Endothelial cell of umbilical vein (primary cell): Measurements from ENCODE around the gene ZNRF3. TPM values are rescaled to one million over a fixed set of nuclear protein-coding genes. Genes with fewer than 3 reads are reported as not detected.

ENCODE experiments used
- BruUV-seq: library from RNA; stranded (reverse); fragments of 400-500 nt; replicated peaks from 2 replicates; lab custom pipeline; 2021; lab: Mats Ljungman, UMichigan
- CTCF ChIA-PET: fragments of 300-600, 350-600 bp; sonication (Branson Sonifier 250); formaldehyde crosslinking; loops from one replicate; lab custom pipeline; 2021; ENCODE audit warnings: antibody characterized with exemption, inconsistent platforms; lab: Charles Lee
- POLR2A ChIA-PET: fragments of 300-600, 350-600 bp; sonication (Branson Sonifier 250); formaldehyde crosslinking; loops from one replicate; lab custom pipeline; 2021; ENCODE audit warnings: antibody characterized with exemption, inconsistent platforms; lab: Charles Lee
- DNase-seq: peaks from one replicate; pipeline ENCODE4 v3.0.0-alpha.2; 2011; ENCODE audit warnings: low read depth, low spot score
- FAIRE-seq: peaks from 2 replicates; lab custom pipeline; 2011; peaks lifted over from hg19 to GRCh38; lab: Jason Lieb, UNC
- H2AFZ ChIP-seq: 2 replicates; pipeline ENCODE4 v1.6.0; 2012; ENCODE audit warnings: low read depth, low read length, control low read depth, inconsistent platforms
- H3K27ac ChIP-seq: 2 replicates; pipeline ENCODE4 v1.5.1; 2011; ENCODE audit warnings: low read depth, mild to moderate bottlenecking, control low read depth, low read length, moderate library complexity; ENCODE audit not compliant: insufficient read depth
- H3K27me3 ChIP-seq, 2 experiments: 2 replicates each; pipeline versions ENCODE4 v1.6.0 to v1.6.1; 2011; ENCODE audit warnings: low read length in 2 of 2, mixed read lengths in 1 of 2; ENCODE audit not compliant: control insufficient read depth in 2 of 2, insufficient read depth in 2 of 2
- H3K36me3 ChIP-seq, 2 experiments: 2 replicates in 1 of 2; 3 replicates in 1 of 2; pipeline ENCODE4 v1.5.1; 2011; ENCODE audit warnings: low read length in 2 of 2, mild to moderate bottlenecking in 1 of 2, moderate library complexity in 1 of 2; ENCODE audit not compliant: control insufficient read depth in 2 of 2, insufficient read depth in 2 of 2; ENCODE audit errors: extremely low read depth in 1 of 2
- H3K4me1 ChIP-seq: 3 replicates; pipeline ENCODE4 v1.5.1; 2011; ENCODE audit warnings: mild to moderate bottlenecking, low read length; ENCODE audit not compliant: control insufficient read depth, insufficient read depth; ENCODE audit errors: extremely low read depth
- H3K4me2 ChIP-seq: 2 replicates; pipeline ENCODE4 v1.6.1; 2011; ENCODE audit warnings: low read length, control low read depth, mixed read lengths; ENCODE audit not compliant: insufficient read depth
- H3K4me3 ChIP-seq, 3 experiments: fragments of 200-600 bp in 1 of 3; sonication (generic), shearing (Covaris generic) in 1 of 3; replicated peaks in 1 of 3; 2 replicates each; pipeline ENCODE4 v1.5.1; 2011 to 2016; ENCODE audit warnings: control low read depth in 3 of 3, low read length in 3 of 3, mild to moderate bottlenecking in 2 of 3, inconsistent platforms in 1 of 3, low read depth in 1 of 3, moderate library complexity in 1 of 3; ENCODE audit not compliant: insufficient read depth in 1 of 3
- H3K79me2 ChIP-seq: 2 replicates; pipeline ENCODE4 v1.6.0; 2012; ENCODE audit warnings: low read length, inconsistent platforms; ENCODE audit not compliant: control insufficient read depth, insufficient read depth
- H3K9ac ChIP-seq: replicated peaks from 2 replicates; pipeline ENCODE3; 2011; ENCODE audit warnings: low read length, control low read depth; ENCODE audit not compliant: insufficient read depth; ENCODE audit errors: extremely low read depth
- H3K9me1 ChIP-seq: replicated peaks from 3 replicates; pipeline ENCODE4 v1.6.0; 2011; ENCODE audit warnings: mild to moderate bottlenecking, low read length; ENCODE audit not compliant: control insufficient read depth, insufficient read depth; ENCODE audit errors: extremely low read depth
- H3K9me3 ChIP-seq: replicated peaks from 2 replicates; pipeline ENCODE4 v1.5.1; 2012; ENCODE audit warnings: low read length, inconsistent platforms; ENCODE audit not compliant: control insufficient read depth, insufficient read depth
- H4K20me1 ChIP-seq: replicated peaks from 2 replicates; pipeline ENCODE3; 2011; ENCODE audit warnings: mild to moderate bottlenecking, low read length; ENCODE audit not compliant: control insufficient read depth, insufficient read depth; ENCODE audit errors: extremely low read depth
- EZH2 ChIP-seq: IDR thresholded peaks from 2 replicates; pipeline ENCODE4 v1.6.1; 2012; ENCODE audit warnings: borderline replicate concordance, low read depth, mild to moderate bottlenecking, moderate library complexity, low read length, inconsistent platforms; ENCODE audit not compliant: severe bottlenecking
- JUN ChIP-seq: IDR thresholded peaks from 2 replicates; pipeline ENCODE4 v1.6.1; 2011; ENCODE audit warnings: borderline replicate concordance, low read depth; ENCODE audit not compliant: insufficient read length, insufficient read depth
- MYC ChIP-seq: IDR thresholded peaks from one replicate; pipeline ENCODE4 v1.6.1; 2011; ENCODE audit warnings: mild to moderate bottlenecking, low read depth, low read length
- POLR2A ChIP-seq: IDR thresholded peaks from 2 replicates; pipeline ENCODE4 v1.6.1; 2012; ENCODE audit warnings: low read depth, mild to moderate bottlenecking, control low read depth, low read length
- POLR2AphosphoS5 ChIP-seq: IDR thresholded peaks from 2 replicates; pipeline ENCODE4 v1.6.1; 2012; ENCODE audit warnings: low read depth, mild to moderate bottlenecking, control low read depth, low read length, moderate library complexity; ENCODE audit not compliant: insufficient read depth
- dilution Hi-C: fragments of 300-500 bp; cut with MboI; formaldehyde crosslinking; loops from one replicate; pipeline ENCODE4 v1.15.0; 2019; ENCODE audit warnings: low sequenced_read_pairs; ENCODE audit not compliant: extremely low pct_ligation_motif_present
- intact Hi-C: fragments of 100-400 bp; cut with micrococcal nuclease; formaldehyde crosslinking; loops from one replicate; pipeline ENCODE4 v1.10.0; 2022
- polyA plus RNA-seq, 4 experiments: library from polyadenylated mRNA; depleted of rRNA in 3 of 4; stranded (reverse) in 3 of 4; unstranded in 1 of 4; fragments of >200 nt; gene quantifications; 2 replicates each; pipeline versions ENCODE4 v1.2.1 to v1.2.3, GENCODE V29; 2011 to 2012; ENCODE audit warnings: missing spikeins in 1 of 4
- total RNA-seq: library from RNA; stranded (reverse); gene quantifications from 2 replicates; pipeline ENCODE4 v1.2.3, GENCODE V29; 2021
- TF ChIP-seq, protein P1 (sequence below), 2 donors: IDR thresholded peaks; 1 replicate in 1 of 2; 2 replicates in 1 of 2; pipeline ENCODE4 v1.5.1; 2011; ENCODE audit warnings: low read length in 2 of 2, mild to moderate bottlenecking in 2 of 2, moderate library complexity in 2 of 2, control low read depth in 1 of 2, inconsistent platforms in 1 of 2, low read depth in 1 of 2; ENCODE audit not compliant: insufficient read depth in 1 of 2; ENCODE audit errors: extremely low read depth in 1 of 2

The ZNRF3 gene
- total and polyA plus RNA-seq, 2 donors (not counting 3 experiments of a cell fraction or from before 2014, with no cell fraction given): 2.7 to 5.2 TPM

DNA sequence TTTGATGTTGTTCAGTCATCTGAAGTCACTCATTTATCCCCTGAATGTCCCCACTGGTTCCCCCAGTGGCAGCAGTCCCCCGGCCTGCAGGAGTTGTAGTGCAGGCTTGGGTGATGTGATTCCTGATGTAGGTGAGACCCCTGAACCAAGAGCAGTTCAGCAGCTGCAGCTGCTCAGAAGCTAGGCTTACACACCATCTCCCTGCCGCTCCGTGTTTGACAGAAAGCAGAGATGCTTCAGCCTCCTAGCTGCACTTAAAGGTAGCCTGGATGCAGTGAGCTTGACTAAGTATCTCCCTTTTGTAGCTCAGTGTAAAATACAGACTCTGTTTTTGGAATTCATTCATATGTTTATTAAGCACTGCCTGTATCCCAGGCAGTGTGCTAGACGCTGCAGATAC is 130.9 kb downstream of the ZNRF3 start:
- FAIRE-seq: no peak
- dilution Hi-C loops (loop anchor here (25.0 kb wide), 1 partner anchor 102 kb away; no protein-coding TSS in a partner anchor), intact Hi-C loops (no loop called here)
- Histone ChIP-seq H3K4me2 (no peak overlapping the region), H3K27me3 (no peaks in the 10 kb centered on the region), H3K36me3 (no peaks in the 10 kb centered on the region), H2AFZ (no peak overlapping the region), H3K4me3 (no peak overlapping the region), H3K9me3 (no peaks in the 10 kb centered on the region), H4K20me1 (no peaks in the 10 kb centered on the region), H3K9me1 (no peaks in the 10 kb centered on the region), H3K79me2 (no peaks in the 10 kb centered on the region), H3K4me1 (no peaks in the 10 kb centered on the region), H3K9ac (no peak overlapping the region), H3K27ac (no peak overlapping the region)
- TF ChIP-seq, protein P1, sequence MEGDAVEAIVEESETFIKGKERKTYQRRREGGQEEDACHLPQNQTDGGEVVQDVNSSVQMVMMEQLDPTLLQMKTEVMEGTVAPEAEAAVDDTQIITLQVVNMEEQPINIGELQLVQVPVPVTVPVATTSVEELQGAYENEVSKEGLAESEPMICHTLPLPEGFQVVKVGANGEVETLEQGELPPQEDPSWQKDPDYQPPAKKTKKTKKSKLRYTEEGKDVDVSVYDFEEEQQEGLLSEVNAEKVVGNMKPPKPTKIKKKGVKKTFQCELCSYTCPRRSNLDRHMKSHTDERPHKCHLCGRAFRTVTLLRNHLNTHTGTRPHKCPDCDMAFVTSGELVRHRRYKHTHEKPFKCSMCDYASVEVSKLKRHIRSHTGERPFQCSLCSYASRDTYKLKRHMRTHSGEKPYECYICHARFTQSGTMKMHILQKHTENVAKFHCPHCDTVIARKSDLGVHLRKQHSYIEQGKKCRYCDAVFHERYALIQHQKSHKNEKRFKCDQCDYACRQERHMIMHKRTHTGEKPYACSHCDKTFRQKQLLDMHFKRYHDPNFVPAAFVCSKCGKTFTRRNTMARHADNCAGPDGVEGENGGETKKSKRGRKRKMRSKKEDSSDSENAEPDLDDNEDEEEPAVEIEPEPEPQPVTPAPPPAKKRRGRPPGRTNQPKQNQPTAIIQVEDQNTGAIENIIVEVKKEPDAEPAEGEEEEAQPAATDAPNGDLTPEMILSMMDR (IDR thresholded peaks at IDR 0.05; ENCODE audit: extremely low read depth in 1 of 2, insufficient read depth in 1 of 2, low read depth in 1 of 2, low read length in 2 of 2): no peak
- TF ChIP-seq POLR2AphosphoS5 (no peak), EZH2 (no peak), MYC (no peak), POLR2A (no peak), JUN (no peak)
- POLR2A ChIA-PET: no interaction called here
- DNase-seq: no peak
- no TSS peak for BruUV-seq
- CTCF ChIA-PET: interaction anchor here (1.0 to 2.2 kb wide), 4 partner anchors 8 to 27 kb away, joined by 3 to 5 read pairs (median 4); no protein-coding TSS in a partner anchor
